Fibroblast of villous mesenchyme (primary cell): ENCODE data around the gene PLEKHH1. TPM values are rescaled to one million over a fixed set of nuclear protein-coding genes. Genes with fewer than 3 reads are reported as not detected.

ENCODE experiments used
- DNase-seq: peaks from one replicate; pipeline ENCODE4 v3.0.0-alpha.2; 2010; ENCODE audit warnings: low read depth
- H3K4me3 ChIP-seq: 2 replicates; pipeline ENCODE4 v1.5.1; 2011; ENCODE audit warnings: low read depth, mild to moderate bottlenecking, low read length
- small RNA-seq: library from RNA; depleted of rRNA; stranded (forward); fragments of <200 nt; gene quantifications from one replicate; pipeline ENCODE3, GENCODE V24; 2012
- total RNA-seq: library from RNA; depleted of rRNA; stranded (reverse); fragments of >200 nt; gene quantifications from 2 replicates; pipeline ENCODE4 v1.2.3, GENCODE V29; 2012
- TF ChIP-seq, protein P1 (sequence below): IDR thresholded peaks from 2 replicates; pipeline ENCODE4 v1.5.1; 2012; ENCODE audit warnings: low read depth, mild to moderate bottlenecking, low read length; ENCODE audit not compliant: insufficient read depth

Gene PLEKHH1
- total RNA-seq, 1 donor = 0.43 TPM

DNA sequence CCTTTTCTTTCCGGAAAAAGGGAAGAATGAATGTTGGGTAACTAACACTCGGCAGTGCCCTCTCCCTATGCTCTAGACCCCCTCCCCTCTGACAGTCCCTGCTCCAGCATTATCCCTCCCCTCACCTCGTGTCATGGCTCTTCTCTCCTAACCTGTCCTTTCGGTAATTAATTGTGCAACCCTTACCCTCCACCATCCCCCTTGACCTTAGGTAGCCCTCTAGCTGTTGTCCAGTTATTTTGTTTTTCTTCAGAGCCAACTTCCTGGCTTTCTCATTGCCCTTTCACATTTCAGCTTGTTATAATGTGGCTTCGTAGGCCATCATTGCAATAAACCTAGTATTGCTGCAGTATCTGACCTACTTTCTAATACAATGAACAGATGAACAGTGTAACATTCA is 97.8 kb downstream of the PLEKHH1 start:
- H3K4me3 ChIP-seq = no peak overlapping the region
- no peak for DNase-seq
- TF ChIP-seq, protein P1, sequence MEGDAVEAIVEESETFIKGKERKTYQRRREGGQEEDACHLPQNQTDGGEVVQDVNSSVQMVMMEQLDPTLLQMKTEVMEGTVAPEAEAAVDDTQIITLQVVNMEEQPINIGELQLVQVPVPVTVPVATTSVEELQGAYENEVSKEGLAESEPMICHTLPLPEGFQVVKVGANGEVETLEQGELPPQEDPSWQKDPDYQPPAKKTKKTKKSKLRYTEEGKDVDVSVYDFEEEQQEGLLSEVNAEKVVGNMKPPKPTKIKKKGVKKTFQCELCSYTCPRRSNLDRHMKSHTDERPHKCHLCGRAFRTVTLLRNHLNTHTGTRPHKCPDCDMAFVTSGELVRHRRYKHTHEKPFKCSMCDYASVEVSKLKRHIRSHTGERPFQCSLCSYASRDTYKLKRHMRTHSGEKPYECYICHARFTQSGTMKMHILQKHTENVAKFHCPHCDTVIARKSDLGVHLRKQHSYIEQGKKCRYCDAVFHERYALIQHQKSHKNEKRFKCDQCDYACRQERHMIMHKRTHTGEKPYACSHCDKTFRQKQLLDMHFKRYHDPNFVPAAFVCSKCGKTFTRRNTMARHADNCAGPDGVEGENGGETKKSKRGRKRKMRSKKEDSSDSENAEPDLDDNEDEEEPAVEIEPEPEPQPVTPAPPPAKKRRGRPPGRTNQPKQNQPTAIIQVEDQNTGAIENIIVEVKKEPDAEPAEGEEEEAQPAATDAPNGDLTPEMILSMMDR = no peak

DNA sequence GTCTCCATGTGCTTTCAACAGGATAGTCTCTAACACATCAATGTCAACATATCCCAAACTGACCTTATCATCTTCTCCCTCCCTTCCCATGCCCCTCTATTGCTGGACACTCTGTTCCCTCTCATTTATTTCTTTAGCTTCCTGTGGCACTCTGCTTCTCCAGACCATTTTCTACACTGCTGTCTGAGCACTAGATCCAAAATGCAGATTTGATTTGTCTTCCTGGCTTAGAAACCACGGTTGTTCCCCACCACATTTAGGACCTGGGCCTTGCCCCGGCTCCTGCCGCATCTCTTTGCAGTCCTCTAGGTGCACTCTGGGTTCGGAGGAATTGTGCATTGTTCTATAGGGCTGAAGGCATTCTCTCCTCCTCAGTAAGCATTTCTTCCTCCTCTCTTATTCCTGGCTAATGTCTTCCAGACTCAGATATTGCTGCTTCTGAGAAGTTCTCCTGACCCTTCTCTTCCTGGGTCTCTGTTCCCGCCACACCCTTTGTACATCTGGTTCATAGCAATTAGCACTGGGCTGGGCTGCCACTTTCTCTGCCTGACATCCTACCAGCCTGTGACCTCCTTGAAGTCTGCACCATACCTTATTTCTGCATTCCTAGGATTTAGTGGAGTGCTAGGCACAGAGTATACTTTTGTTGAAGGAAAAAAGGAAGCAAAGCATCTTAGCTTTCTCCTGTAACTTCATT is 100.5 kb downstream of the PLEKHH1 start:
- TF ChIP-seq, protein P1 = no peak
- no peak for DNase-seq
- H3K4me3 ChIP-seq = no peak overlapping the region

DNA sequence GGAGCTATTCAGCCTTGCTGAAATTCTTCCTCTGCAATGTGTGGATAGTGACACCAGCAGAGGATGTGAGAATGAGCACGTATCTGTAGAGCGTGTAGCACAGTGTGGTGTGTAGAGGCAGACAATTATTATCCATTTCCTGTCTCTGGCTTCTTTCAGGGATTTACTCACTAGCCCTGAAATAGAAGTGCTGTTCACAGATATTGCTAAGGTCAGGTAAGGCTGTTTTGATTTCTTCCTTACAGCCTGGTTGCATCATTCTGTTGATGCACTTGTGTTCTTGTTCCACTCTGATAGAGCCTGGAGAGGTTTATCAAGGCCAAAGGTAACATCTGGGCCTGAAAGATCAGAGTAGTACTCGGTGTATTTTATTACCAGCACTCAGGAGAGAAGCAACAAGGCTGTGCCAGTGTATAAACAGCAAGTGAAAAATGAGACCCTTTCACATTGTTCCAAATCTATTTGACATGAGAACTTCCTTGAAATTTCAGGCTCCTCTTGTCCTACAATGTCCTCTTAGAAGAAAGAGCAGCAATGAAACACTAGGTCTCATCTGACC is 103.3 kb downstream of the PLEKHH1 start:
- no peak overlapping the region for H3K4me3 ChIP-seq
- peak; percentile 44 for DNase-seq
- TF ChIP-seq, protein P1 = no peak

DNA sequence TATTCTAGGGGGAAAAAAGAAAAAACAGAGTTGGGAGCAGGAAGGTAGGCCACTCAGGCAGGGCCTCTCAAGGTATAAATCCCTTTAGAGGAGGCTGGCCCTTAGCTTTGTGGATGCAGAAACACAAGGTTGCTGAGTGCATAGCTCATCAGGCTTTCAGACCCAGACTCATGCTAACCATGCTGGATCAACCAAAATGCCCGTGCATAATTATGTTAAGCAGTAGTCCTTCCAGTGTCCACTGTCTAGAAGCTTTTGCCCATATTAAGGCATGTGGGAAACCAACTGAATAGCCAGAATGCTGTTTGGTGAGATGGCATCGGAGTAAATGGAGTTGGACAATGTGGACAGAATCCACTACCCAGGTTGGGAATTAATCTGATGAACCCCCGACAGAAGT is 105.6 kb downstream of the PLEKHH1 start:
- no peak for DNase-seq
- TF ChIP-seq, protein P1 = no peak
- no peak overlapping the region for H3K4me3 ChIP-seq

Small RNA genes lying within 50 kb of the gene (small RNA-seq; reads per million reads assigned to genes)
- gene AL132640.3 (not detected), gene RF00019 (not detected)

Other genes starting within 250 kb of the PLEKHH1 start
- gene ATP6V1D, start 173.5 kb upstream of the PLEKHH1 start, total RNA-seq = 109 and 168 TPM in 2 replicates
- 176 and 221 TPM in 2 replicates for gene EIF2S1, start 173.0 kb upstream of the PLEKHH1 start, total RNA-seq
- gene PLEK2, start 121.1 kb upstream of the PLEKHH1 start, total RNA-seq = 2.2 and 4.5 TPM in 2 replicates
- gene TMEM229B, start 44.6 kb upstream of the PLEKHH1 start, total RNA-seq = 0.43 and 0.64 TPM in 2 replicates
- gene PIGH, start 67.0 kb downstream of the PLEKHH1 start, total RNA-seq = 15.5 and 17.7 TPM in 2 replicates
- gene ARG2, start 86.6 kb downstream of the PLEKHH1 start, total RNA-seq = 3.9 TPM in 2 replicates
- gene VTI1B, start 141.3 kb downstream of the PLEKHH1 start, total RNA-seq = 45.1 and 52.2 TPM in 2 replicates
- 138 and 212 TPM in 2 replicates for gene RDH11, start 162.5 kb downstream of the PLEKHH1 start, total RNA-seq
- under 0.01 TPM in 1 of 2 replicates, not detected in the other for gene RDH12, start 168.6 kb downstream of the PLEKHH1 start, total RNA-seq